ENCODE results near the gene TRPM4. TPM values are rescaled to one million over a fixed set of nuclear protein-coding genes. Genes with fewer than 3 reads are reported as not detected.
"Not testable (repeated sequence)": the region's sequence is repeated elsewhere in the genome, so short reads cannot be mapped to it uniquely, and the experiment has no call there.

Gene TRPM4
- total RNA-seq, 6 donors from 2014 or later, result 23.9 to 120 (median 49.3) TPM

DNA sequence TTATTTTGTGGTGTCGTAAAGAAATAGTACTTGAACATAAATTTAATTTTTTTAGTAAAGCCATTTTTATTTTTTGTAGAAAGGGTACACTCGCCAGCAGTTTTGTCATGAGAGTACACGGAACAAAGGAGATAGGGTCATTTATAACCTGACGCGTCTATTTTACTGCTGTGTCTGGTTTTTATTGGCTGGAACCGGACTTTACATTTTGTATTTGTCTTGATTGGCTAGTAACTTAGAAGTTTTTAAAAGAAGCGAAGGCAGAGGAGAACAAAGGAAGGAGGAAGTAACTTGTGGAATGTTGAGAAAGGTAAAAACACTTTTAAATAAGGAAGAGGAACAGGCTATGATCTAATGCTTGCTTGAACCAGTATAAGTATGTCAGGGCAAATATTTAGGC lies 43.5 kb downstream of the TRPM4 start:
- H3K27ac ChIP-seq, result no peak overlapping the region
- ATAC-seq (ENCODE audit: low FRiP score in 2 of 2), result no peak
- no peak for DNase-seq
- H3K4me1 ChIP-seq, result peaks cover 0 to 9% (median 6%) of the 10 kb centered on the region in 4 donors
- peaks cover 6 to 74% (median 30%) of the 10 kb centered on the region in 4 donors for H3K36me3 ChIP-seq
- no peaks in the 10 kb centered on the region for H3K9me3 ChIP-seq
- TF ChIP-seq, protein P1, sequence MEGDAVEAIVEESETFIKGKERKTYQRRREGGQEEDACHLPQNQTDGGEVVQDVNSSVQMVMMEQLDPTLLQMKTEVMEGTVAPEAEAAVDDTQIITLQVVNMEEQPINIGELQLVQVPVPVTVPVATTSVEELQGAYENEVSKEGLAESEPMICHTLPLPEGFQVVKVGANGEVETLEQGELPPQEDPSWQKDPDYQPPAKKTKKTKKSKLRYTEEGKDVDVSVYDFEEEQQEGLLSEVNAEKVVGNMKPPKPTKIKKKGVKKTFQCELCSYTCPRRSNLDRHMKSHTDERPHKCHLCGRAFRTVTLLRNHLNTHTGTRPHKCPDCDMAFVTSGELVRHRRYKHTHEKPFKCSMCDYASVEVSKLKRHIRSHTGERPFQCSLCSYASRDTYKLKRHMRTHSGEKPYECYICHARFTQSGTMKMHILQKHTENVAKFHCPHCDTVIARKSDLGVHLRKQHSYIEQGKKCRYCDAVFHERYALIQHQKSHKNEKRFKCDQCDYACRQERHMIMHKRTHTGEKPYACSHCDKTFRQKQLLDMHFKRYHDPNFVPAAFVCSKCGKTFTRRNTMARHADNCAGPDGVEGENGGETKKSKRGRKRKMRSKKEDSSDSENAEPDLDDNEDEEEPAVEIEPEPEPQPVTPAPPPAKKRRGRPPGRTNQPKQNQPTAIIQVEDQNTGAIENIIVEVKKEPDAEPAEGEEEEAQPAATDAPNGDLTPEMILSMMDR (IDR thresholded peaks at IDR 0.05), result no peak
- TF ChIP-seq EP300 (IDR thresholded peaks at IDR 0.05) (no peak), POLR2AphosphoS5 (IDR thresholded peaks at IDR 0.05) (no peak), POLR2A (IDR thresholded peaks at IDR 0.05) (no peak)
- 90% methylated on average over 7 of the region's 7 CpGs for WGBS, 2 donors
- no peaks in the 10 kb centered on the region for H3K27me3 ChIP-seq
- no peak overlapping the region for H3K4me3 ChIP-seq

DNA sequence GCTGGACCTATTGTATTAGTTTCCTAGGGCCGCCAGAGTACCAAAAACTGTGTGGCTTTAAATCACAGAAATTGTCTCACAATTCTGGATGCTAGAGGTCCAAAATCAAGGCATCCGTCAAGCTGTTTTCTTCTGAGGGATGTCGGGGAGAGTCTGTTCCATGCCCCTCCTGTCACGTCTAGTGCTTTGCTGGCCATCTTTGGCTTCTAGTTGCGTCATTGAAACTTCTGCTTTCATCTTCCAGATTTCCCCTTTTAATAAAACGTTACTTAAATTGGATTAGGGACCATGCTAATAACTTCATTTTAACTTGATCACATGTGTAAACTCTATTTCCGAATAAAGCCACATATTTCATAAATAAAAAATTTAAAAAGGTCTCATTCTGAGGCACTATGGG lies 47.5 kb downstream of the TRPM4 start:
- Histone ChIP-seq H3K4me3 (no peak overlapping the region), H3K27ac (no peak overlapping the region), H3K4me1 (peaks cover 0 to 9% (median 4%) of the 10 kb centered on the region in 4 donors), H3K27me3 (no peaks in the 10 kb centered on the region), H3K9me3 (no peaks in the 10 kb centered on the region), H3K36me3 (peaks cover 6 to 64% (median 29%) of the 10 kb centered on the region in 4 donors)
- 66 to 78% methylated on average over 7 of the region's 7 CpGs for WGBS, 2 donors
- ATAC-seq (ENCODE audit: low FRiP score in 2 of 2) (no peak), DNase-seq (no peak)
- no peak for TF ChIP-seq POLR2AphosphoS5 (IDR thresholded peaks at IDR 0.05)
- no peak for TF ChIP-seq EP300 (IDR thresholded peaks at IDR 0.05)
- no peak for TF ChIP-seq POLR2A (IDR thresholded peaks at IDR 0.05)
- TF ChIP-seq, protein P1 (IDR thresholded peaks at IDR 0.05), result no peak

DNA sequence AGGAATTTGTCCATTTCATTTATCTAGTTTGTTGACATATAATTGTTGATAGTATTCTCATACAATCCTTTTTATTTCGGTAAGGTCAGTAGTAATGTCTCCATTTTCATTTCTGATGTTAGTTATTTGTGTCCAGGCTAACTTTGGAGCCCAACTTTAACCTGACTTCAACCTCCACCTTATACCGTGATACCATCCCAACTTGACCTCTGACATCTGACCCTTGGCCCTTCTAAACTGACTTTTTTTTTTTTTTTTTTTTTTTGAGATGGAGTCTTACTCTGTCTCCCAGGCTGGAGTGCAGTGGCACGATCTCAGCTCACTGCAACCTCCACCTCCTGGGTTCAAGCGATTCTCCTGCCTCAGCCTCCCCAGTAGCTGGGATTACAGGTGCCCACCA lies 51.9 kb downstream of the TRPM4 start:
- not testable (repeated sequence) for H3K27ac ChIP-seq; H3K4me3 ChIP-seq; DNase-seq; ATAC-seq (ENCODE audit: low FRiP score in 2 of 2); H3K9me3 ChIP-seq; H3K27me3 ChIP-seq; H3K4me1 ChIP-seq
- 90 to 95% methylated on average over 4 of the region's 4 CpGs for WGBS, 2 donors
- H3K36me3 ChIP-seq, result peaks cover 0 to 37% (median 19%) of the 10 kb centered on the region in 4 donors

DNA sequence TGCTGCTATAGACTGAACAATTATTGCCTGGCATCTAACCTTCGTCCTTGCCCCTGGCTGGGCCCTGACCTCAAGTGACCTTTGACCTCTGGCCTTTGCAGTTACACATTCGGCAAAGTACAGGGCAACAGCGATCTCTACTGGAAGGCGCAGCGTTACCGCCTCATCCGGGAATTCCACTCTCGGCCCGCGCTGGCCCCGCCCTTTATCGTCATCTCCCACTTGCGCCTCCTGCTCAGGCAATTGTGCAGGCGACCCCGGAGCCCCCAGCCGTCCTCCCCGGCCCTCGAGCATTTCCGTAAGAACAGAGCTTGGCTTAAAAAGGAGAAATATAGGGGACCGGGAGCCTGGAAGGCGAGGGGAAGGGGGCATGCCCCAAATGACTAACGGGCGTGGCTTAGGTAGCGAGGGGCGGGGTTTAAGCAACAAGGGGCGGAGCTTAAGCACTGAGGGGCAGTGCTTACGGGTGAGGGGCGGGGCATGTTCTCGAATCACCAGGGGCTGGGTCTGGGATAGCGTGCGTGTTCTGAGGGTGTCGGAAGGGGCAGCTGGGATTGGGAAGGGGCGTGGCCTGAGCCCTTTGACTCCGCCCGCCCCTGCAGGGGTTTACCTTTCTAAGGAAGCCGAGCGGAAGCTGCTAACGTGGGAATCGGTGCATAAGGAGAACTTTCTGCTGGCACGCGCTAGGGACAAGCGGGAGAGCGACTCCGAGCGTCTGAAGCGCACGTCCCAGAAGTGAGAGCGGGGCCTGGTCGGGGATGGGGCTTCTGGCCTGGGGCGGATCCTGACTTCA lies 52.7 kb downstream of the TRPM4 start:
- peak; percentile 35 to 54 for ATAC-seq (ENCODE audit: low FRiP score in 2 of 2)
- no peak overlapping the region for H3K4me3 ChIP-seq

DNA sequence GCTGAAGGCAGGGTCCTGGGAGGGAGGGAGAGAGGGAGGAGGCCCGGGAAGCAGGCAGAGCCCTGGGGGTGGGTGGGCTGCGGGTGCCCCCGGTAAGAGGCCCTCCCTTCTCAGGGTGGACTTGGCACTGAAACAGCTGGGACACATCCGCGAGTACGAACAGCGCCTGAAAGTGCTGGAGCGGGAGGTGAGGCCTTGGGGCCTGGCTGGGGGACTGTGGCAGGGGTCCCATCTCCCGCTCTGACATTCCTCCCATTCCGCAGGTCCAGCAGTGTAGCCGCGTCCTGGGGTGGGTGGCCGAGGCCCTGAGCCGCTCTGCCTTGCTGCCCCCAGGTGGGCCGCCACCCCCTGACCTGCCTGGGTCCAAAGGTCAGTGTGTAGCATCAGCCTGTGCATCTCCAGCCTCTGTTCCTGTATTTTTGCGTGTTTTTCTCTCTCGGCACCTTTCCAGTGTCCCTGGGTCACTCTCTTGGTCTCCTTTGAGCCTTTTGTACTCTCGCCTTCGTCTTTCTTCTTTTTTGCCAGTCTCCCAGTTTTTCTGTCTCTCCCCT lies 53.4 kb downstream of the TRPM4 start:
- Histone ChIP-seq H3K27ac (no peak overlapping the region), H3K27me3 (no peaks in the 10 kb centered on the region), H3K4me3 (no peak overlapping the region), H3K36me3 (peaks cover 0 to 26% (median 16%) of the 10 kb centered on the region in 4 donors), H3K4me1 (peaks cover 4 to 7% (median 4%) of the 10 kb centered on the region in 4 donors), H3K9me3 (no peaks in the 10 kb centered on the region)
- TF ChIP-seq, protein P1 (IDR thresholded peaks at IDR 0.05), result no peak
- TF ChIP-seq POLR2A (IDR thresholded peaks at IDR 0.05) (no peak), POLR2AphosphoS5 (IDR thresholded peaks at IDR 0.05) (no peak), EP300 (IDR thresholded peaks at IDR 0.05) (no peak)
- DNase-seq, result peak in 1 of 2 donors; percentile 69
- ATAC-seq (ENCODE audit: low FRiP score in 2 of 2), result peak; percentile 18 to 21
- WGBS, 2 donors, result 72 to 88% methylated on average over 10 to 18 of the region's 19 CpGs

More for the DNA sequence above, 52.7 kb downstream of the TRPM4 start:
- TF ChIP-seq EP300 (IDR thresholded peaks at IDR 0.05) (no peak), POLR2AphosphoS5 (IDR thresholded peaks at IDR 0.05) (no peak), POLR2A (IDR thresholded peaks at IDR 0.05) (no peak)
- TF ChIP-seq, protein P1 (IDR thresholded peaks at IDR 0.05), result no peak
- DNase-seq, result peak in 1 of 2 donors; percentile 82
- WGBS, 2 donors, result 57 to 75% methylated on average over 49 to 50 of the region's 50 CpGs
- H3K36me3 ChIP-seq, result peaks cover 0 to 31% (median 19%) of the 10 kb centered on the region in 4 donors
- H3K9me3 ChIP-seq, result no peaks in the 10 kb centered on the region
- H3K4me1 ChIP-seq, result peaks cover 4 to 7% (median 4%) of the 10 kb centered on the region in 4 donors
- no peaks in the 10 kb centered on the region for H3K27me3 ChIP-seq
- H3K27ac ChIP-seq, result no peak overlapping the region

Data from upper lobe of left lung (tissue), 6 donors.